GM20431 (cell line): ENCODE results near the gene GABRB2.

Experiments
- in situ Hi-C: fragments of 300-500 bp; cut with MseI, MboI; formaldehyde crosslinking; loops from one replicate; pipeline ENCODE4 v1.15.0; 2020; ENCODE audit warnings: low sequenced_read_pairs; ENCODE audit not compliant: unreplicated experiment

The GABRB2 gene

DNA sequence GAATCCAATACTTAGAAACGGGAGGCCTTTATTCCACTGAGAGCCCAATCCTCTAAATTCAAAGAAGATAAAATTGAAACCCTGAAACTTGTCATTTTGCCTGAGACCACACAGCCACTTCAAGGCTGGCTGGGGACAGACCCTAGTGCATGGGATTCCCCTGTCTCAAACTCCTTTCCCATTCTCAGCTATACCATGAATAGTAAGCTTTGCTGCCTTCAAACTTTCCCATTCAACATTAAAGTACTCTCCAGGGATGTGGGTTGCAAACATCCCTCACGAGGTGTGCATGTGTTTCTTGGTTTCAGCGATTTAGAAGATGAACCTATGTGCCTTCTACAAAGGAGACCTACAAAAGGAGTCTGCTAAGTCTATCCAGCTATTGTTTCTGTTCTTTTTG lies 64.6 kb downstream of the GABRB2 start:
- in situ Hi-C loops, result no loop called here

- in situ Hi-C loops, result no loop called here
Observed at GRCh38 chr5:161471211-161471950, 75.1 kb downstream of the GABRB2 start.

DNA sequence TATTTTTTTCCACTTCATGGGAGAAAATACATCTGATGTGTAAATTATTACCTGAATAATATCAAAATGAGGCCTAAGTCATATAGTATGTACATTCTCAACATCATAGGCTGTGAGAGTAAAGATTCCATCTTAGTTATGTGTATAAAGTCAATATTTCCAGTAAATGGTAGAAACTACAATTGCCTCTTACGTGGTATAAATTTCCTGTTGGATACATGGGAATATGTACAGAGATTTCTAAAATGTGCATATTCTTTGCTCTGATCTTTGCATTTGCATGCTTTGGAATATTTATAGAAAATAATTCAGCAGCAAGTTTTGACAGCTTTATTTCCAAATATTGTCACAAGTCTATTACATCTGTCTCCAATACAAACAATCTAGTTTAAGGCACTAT lies 78.8 kb downstream of the GABRB2 start:
- in situ Hi-C loops, result no loop called here

GRCh38 chr5:161460741-161461140 lies 85.8 kb downstream of the GABRB2 start:
- in situ Hi-C loops, result no loop called here

DNA sequence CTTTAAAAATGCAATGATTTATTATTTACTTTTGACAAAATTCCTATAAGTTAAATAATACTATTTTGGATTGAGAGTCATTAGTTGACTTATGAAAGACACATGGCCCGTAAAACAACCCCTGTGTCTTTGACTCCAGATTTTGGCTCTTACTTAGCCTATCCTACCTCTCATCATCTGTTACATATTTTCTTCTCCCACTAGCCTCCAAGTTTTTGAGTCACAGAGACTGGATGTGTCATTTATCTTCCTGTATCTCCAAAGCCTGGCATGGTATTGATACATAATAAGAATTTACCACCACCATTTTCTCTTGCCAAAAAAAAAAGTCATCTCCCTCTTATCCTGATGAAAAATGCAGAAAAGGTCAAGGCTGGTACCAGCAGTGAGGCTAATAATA lies 99.9 kb downstream of the GABRB2 start:
- in situ Hi-C loops, result no loop called here

- in situ Hi-C loops, result no loop called here
Observed at GRCh38 chr5:161442471-161442870, 104.1 kb downstream of the GABRB2 start.

DNA sequence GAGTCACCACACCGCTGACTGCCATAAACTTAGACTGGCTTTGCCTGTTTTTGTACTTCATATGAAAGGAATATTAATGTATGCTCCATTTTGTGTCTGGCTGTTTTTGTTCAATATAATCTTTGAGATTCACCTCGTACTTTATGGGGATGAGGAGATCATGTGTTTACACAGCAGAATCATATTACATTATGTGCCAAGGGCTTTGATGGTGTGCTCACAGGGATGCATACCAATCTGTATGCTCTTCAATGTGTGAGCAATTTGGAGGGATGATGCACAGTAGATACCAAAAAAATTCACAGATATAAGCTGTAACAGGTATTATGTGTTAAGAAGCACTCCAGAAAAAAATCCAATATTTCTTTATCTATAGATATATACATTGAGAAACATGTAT lies 113.7 kb downstream of the GABRB2 start:
- in situ Hi-C loops, result no loop called here

DNA sequence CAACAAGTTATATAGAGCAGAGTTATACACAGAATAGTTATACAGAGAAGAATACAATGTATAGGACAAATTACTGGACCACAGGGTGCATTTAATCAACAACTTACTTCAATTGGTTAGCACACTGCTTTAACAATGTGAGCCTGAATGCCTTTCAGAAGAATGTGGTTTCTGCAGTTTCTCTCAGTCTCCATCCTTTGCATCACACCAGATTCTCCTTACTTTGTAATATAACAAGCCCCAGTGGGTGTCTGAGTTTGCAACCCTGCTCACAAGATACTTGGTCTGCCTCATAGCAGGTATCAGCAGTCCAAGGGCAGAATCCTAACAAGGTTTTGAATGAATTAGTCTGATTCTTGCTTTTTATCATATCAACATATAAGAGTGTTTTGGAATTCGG lies 114.6 kb downstream of the GABRB2 start:
- in situ Hi-C loops, result no loop called here

- in situ Hi-C loops, result no loop called here
Observed at GRCh38 chr5:161421067-161421466, 125.5 kb downstream of the GABRB2 start.

- in situ Hi-C loops, result no loop called here
Observed at GRCh38 chr5:161420521-161420920, 126.0 kb downstream of the GABRB2 start.

- in situ Hi-C loops, result no loop called here
Observed at GRCh38 chr5:161414896-161415295, 131.6 kb downstream of the GABRB2 start.

DNA sequence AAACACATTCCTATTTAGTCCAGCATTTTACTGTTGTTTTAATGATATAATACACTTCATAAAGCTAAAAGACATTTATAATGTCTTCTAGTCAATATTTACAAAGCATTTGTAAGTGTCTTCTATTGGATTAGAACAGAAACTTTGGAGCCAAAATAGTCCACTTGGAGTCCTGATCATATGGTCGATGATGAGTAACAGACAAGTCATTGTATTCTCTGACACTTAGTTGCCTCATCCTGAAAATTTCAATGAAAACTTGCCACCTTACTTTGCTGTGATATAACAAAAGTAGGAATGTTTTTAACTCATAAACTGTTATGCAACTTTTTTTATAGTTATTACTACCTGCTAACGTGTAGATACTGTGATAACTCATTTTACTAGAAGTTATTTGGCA lies 132.5 kb downstream of the GABRB2 start:
- in situ Hi-C loops, result no loop called here

GRCh38 chr5:161412792-161413191 lies 133.7 kb downstream of the GABRB2 start:
- in situ Hi-C loops, result no loop called here

DNA sequence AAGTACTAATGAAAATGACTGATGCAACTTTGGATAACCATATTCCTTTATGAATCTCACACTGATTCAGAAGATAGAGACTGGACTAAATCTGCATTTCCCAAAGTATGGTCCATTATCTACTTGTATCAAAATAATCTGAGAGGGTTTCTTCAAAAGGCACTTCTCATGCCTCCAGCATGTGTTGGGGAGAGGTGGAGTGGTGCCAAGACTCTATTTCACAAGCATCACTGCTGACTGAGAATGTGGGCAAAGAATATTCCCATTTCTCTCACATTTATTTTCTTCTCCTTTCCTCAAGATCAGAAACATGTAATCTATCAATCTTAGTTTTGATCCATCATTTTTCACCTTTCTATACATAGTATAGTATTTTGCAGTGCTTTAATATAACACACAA lies 135.4 kb downstream of the GABRB2 start:
- in situ Hi-C loops, result no loop called here

DNA sequence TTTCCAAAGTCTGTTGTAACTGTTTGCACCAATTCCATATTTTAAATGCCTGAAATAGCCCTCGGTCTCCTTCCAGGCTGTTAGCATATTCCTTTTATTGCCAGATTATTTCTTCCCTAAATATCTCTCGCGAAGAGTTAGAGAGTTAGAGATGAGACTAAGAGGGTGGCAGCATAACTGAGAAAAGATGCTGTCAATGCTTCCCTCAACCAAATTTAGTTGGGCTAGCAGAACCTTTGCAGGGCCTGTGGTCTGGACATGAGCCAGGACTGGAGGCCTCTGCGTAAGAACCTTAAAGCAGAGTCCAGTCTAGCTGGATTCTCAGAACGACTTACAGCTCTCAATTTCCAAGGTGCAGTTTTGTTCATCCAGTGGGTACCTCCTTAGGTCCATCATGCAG lies 135.9 kb downstream of the GABRB2 start:
- in situ Hi-C loops, result no loop called here

DNA sequence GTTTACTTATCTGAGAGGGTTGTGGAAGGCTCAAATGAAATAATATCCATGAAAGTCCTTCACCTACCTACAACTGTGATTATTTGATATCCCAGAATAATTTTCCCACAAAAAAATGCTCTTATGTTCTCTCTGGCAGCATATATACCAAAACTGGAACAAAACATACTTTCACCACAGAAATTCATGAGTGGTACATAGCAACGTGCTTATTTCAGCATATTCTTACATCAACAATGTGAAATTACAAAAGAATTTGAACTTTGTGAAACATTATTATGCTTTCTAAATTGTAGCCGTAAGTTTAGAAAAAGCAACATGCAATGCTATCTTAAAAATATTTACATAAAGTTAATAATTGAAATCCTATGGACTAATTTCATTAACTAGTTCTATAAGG lies 137.1 kb downstream of the GABRB2 start:
- in situ Hi-C loops, result no loop called here

GRCh38 chr5:161406880-161407279 lies 139.6 kb downstream of the GABRB2 start:
- in situ Hi-C loops, result no loop called here

- in situ Hi-C loops, result no loop called here
Observed at GRCh38 chr5:161403996-161404395, 142.5 kb downstream of the GABRB2 start.

GRCh38 chr5:161403121-161403520 lies 143.4 kb downstream of the GABRB2 start:
- in situ Hi-C loops, result no loop called here

DNA sequence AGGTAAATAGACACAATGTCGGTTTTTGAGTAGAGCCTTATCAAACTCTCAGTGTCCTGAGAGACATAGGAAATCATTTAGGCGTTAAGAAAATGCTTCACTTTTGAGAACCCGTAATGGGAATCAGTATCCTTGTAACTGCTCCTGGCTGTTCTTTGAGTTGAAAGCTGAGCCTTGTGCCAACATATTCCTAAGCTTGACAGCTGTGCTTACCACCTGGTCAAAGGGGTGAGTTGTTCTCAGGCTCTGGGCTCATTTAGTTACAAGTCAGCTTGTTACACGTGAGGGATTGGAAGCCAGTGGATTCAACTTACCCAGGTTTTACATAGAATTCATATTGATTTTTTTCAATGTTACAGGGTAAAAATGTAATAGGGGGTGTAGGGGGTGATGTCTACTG lies 145.9 kb downstream of the GABRB2 start:
- in situ Hi-C loops, result no loop called here

DNA sequence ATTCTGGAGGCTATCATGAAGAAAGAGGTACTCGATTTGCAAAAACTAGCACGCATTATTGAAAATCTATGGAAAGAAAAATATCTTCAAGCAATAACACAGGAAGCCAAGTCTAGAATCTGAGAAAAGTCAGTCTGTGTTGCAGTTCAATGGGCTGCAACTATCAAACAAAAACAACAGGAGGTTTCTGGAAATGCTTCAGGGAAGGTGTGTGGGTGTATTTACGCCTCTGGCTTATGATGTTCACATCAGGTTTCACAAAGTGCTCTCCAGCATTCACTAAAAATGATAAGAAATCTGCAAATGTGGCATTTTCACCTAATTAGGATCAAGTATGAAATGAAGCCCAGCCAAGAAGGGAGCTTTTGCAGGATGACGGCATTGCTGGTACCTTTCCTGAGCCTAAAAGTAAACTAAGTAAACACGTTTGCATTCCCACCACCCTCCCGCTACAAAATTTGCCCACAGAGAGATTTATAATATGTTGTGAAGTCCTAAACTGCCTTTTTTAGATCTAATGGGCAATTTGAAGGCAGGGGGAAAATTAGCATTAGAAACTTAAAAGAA lies 146.4 kb downstream of the GABRB2 start:
- in situ Hi-C loops, result no loop called here

DNA sequence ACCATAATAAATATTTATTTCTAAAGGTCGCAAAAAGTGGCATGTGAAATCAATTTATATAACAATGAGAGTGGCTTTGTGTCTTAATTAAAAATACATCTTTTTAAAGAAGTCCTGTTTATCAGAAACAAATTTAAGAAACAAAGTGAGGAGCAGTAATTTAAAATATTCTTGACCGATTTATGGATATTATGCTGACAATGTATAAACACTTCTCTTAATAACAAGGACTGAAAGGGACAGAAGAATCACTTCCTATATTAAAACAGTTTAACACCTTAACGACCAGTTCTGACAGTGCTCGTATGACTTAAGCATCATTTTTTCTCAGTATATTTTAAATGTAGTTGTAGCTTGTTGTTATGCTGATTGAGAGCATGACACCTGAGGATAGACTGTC lies 149.1 kb downstream of the GABRB2 start:
- in situ Hi-C loops, result no loop called here
